ENCODE results near the gene FOCAD.

Gene FOCAD

DNA sequence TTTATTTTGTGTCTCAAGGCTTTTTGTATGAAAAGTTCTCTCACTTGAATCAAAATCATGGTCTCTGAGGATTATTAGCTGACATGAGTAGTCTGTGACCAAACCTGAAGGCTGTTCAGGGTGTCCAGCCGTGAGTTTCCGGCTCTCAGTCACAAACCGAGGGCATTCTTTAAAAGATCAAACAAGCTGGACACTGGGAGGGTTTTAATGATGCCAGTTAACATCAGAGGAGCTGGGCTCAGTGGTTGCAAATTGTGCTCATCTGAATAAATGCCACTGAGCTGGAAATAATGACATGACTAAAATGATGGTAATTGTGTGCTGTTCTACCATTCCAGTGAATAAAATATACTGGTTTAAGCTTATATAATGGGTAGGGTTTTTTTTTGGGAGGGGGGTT, 153.1 kb downstream of the FOCAD start:
- DNase-seq (ENCODE audit: low read depth), result no peak
- no peak overlapping the region for H3K4me3 ChIP-seq (ENCODE audit: low read depth, low read length)
- TF ChIP-seq, protein P1, sequence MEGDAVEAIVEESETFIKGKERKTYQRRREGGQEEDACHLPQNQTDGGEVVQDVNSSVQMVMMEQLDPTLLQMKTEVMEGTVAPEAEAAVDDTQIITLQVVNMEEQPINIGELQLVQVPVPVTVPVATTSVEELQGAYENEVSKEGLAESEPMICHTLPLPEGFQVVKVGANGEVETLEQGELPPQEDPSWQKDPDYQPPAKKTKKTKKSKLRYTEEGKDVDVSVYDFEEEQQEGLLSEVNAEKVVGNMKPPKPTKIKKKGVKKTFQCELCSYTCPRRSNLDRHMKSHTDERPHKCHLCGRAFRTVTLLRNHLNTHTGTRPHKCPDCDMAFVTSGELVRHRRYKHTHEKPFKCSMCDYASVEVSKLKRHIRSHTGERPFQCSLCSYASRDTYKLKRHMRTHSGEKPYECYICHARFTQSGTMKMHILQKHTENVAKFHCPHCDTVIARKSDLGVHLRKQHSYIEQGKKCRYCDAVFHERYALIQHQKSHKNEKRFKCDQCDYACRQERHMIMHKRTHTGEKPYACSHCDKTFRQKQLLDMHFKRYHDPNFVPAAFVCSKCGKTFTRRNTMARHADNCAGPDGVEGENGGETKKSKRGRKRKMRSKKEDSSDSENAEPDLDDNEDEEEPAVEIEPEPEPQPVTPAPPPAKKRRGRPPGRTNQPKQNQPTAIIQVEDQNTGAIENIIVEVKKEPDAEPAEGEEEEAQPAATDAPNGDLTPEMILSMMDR (IDR thresholded peaks at IDR 0.05; ENCODE audit: low read depth, low read length, missing control alignments), result no peak

GRCh38 chr9:20838218-20838617, 154.2 kb downstream of the FOCAD start:
- TF ChIP-seq, protein P1 (IDR thresholded peaks at IDR 0.05; ENCODE audit: low read depth, low read length, missing control alignments), result no peak
- H3K4me3 ChIP-seq (ENCODE audit: low read depth, low read length), result no peak overlapping the region
- DNase-seq (ENCODE audit: low read depth), result no peak

DNA sequence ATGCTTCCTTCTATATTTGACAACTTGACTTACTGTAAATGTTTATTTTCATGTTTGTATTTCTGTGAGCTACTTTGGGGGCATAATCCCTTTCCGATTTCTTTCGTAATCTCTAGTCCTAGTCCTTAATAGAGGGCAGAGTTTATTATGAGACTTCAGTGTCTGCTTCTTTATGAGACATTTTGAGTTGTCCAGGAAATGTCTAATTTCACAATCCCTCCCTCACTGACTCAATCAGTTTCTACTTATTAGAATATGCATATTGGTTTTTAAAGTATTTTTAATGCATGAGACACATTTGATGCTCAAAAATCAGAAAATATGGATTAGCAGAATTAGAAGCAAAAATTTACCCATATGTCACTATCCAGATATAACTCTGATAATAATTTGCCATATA, 160.9 kb downstream of the FOCAD start:
- DNase-seq (ENCODE audit: low read depth), result no peak
- TF ChIP-seq, protein P1 (IDR thresholded peaks at IDR 0.05; ENCODE audit: low read depth, low read length, missing control alignments), result no peak
- no peak overlapping the region for H3K4me3 ChIP-seq (ENCODE audit: low read depth, low read length)

DNA sequence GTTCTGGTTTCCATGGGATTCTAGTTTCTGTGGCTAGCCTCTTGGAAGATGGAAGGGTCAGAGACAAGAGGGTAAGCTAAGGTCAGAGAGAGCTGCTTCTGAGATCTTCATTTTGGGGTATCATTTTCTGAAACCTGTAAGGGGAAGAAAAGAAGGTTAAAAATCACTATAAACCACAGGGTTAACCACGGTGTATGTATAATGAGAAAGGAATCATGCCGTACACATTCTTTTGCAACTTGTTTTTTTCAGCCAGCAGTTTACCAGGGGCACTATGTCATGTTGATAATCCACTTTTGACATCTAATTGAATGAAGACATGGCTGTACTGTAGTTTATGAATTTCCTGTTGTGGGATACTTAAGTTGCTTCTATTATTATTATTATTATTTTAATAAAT, 164.4 kb downstream of the FOCAD start:
- no peak overlapping the region for H3K4me3 ChIP-seq (ENCODE audit: low read depth, low read length)
- TF ChIP-seq, protein P1 (IDR thresholded peaks at IDR 0.05; ENCODE audit: low read depth, low read length, missing control alignments), result no peak
- no peak for DNase-seq (ENCODE audit: low read depth)

GRCh38 chr9:20853866-20854265, 169.8 kb downstream of the FOCAD start:
- TF ChIP-seq, protein P1 (IDR thresholded peaks at IDR 0.05; ENCODE audit: low read depth, low read length, missing control alignments), result no peak
- DNase-seq (ENCODE audit: low read depth), result no peak
- H3K4me3 ChIP-seq (ENCODE audit: low read depth, low read length), result no peak overlapping the region

DNA sequence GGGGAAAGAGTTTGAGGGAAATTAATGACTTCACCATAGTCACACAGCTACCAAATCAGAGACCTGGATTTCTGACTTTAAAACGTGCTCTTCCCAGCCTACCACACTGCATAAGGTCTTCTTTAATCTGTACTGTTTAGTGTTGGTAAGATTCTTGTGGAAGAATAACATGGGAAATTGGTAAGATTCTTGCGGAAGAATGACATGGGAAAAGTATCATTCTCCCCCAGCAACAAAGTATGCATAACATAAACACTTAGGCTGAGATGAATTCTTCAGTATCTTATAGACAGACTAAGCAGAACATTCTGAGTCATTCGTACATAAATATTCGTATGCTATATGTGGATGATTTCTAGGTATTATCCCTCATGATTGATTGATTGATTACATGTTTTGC, 170.4 kb downstream of the FOCAD start:
- H3K4me3 ChIP-seq (ENCODE audit: low read depth, low read length), result no peak overlapping the region
- DNase-seq (ENCODE audit: low read depth), result no peak

GRCh38 chr9:20863945-20864344, 179.9 kb downstream of the FOCAD start:
- TF ChIP-seq, protein P1 (IDR thresholded peaks at IDR 0.05; ENCODE audit: low read depth, low read length, missing control alignments), result no peak
- DNase-seq (ENCODE audit: low read depth), result no peak
- no peak overlapping the region for H3K4me3 ChIP-seq (ENCODE audit: low read depth, low read length)

More for the DNA sequence above, 170.4 kb downstream of the FOCAD start:
- TF ChIP-seq, protein P1 (IDR thresholded peaks at IDR 0.05; ENCODE audit: low read depth, low read length, missing control alignments), result no peak

Measured in GM12864 (cell line).